ENCODE data around the gene NCEH1. TPM values are rescaled to one million over a fixed set of nuclear protein-coding genes. Genes with fewer than 3 reads are reported as not detected.

Gene NCEH1
- total RNA-seq, 5 donors from 2014 or later (not counting 1 experiment from before 2014, with no cell fraction given), result 2.4 to 3.8 (median 3.5) TPM

- Histone ChIP-seq H3K36me3 (ENCODE audit: control insufficient read depth in 2 of 2, extremely low read depth in 1 of 2, insufficient read depth in 1 of 2, low read length in 1 of 2) (no peaks in the 10 kb centered on the region), H3K27ac (ENCODE audit: low read length) (no peak overlapping the region), H3K4me3 (ENCODE audit: control insufficient read depth in 1 of 2, extremely low read depth in 1 of 2, low read length in 1 of 2) (no peak overlapping the region), H3K4me1 (ENCODE audit: control insufficient read depth in 1 of 2, extremely low read depth in 1 of 2, insufficient read depth in 2 of 2, low read length in 2 of 2) (no peaks in the 10 kb centered on the region), H3K27me3 (replicated peaks in 1 of 2; ENCODE audit: control insufficient read depth in 2 of 2, extremely low read depth in 1 of 2, insufficient read depth in 2 of 2, low read length in 1 of 2) (no peaks in the 10 kb centered on the region), H3K9me3 (no peaks in the 10 kb centered on the region)
- ATAC-seq (replicated peaks in 1 of 4), result no peak
- Mint-ChIP-seq H3K36me3 (peaks cover 3% of the 10 kb centered on the region), H3K9me3 (no peaks in the 10 kb centered on the region), H3K4me1 (peaks cover 2 to 13% (median 3%) of the 10 kb centered on the region in 3 donors), H3K27me3 (no peaks in the 10 kb centered on the region), H3K27ac (no peak overlapping the region), H3K4me3 (no peak overlapping the region)
- ChIA-PET POLR2A (no interaction called here), CTCF (no interaction called here)
- DNase-seq, result peak in 1 of 35 experiments; percentile 1
- WGBS (ENCODE audit: insufficient coverage), result 71% methylated on average over 1 of the region's 6 CpGs
These were observed 12.2 kb downstream of the NCEH1 start for GRCh38 chr3:172698631-172699030.

- Mint-ChIP-seq H3K36me3 (peaks cover 3% of the 10 kb centered on the region), H3K4me3 (no peak overlapping the region), H3K27ac (no peak overlapping the region), H3K4me1 (peaks cover 8 to 21% (median 10%) of the 10 kb centered on the region in 3 donors), H3K27me3 (no peaks in the 10 kb centered on the region), H3K9me3 (no peaks in the 10 kb centered on the region)
- Histone ChIP-seq H3K4me3 (ENCODE audit: control insufficient read depth in 1 of 2, extremely low read depth in 1 of 2, low read length in 1 of 2) (no peak overlapping the region), H3K9me3 (no peaks in the 10 kb centered on the region), H3K27me3 (replicated peaks in 1 of 2; ENCODE audit: control insufficient read depth in 2 of 2, extremely low read depth in 1 of 2, insufficient read depth in 2 of 2, low read length in 1 of 2) (no peaks in the 10 kb centered on the region), H3K36me3 (ENCODE audit: control insufficient read depth in 2 of 2, extremely low read depth in 1 of 2, insufficient read depth in 1 of 2, low read length in 1 of 2) (no peaks in the 10 kb centered on the region), H3K4me1 (ENCODE audit: control insufficient read depth in 1 of 2, extremely low read depth in 1 of 2, insufficient read depth in 2 of 2, low read length in 2 of 2) (peaks cover 0 to 3% of the 10 kb centered on the region in 2 experiments), H3K27ac (ENCODE audit: low read length) (no peak overlapping the region)
- CTCF ChIA-PET, result interaction anchor here in 1 of 2 donors (0.6 to 0.7 kb wide), 2 partner anchors 103 to 366 kb away, joined by 3 to 4 read pairs; no protein-coding TSS in a partner anchor
- WGBS (ENCODE audit: insufficient coverage), result no CpG with 5 or more reads among the region's 1 CpG
- POLR2A ChIA-PET, result interaction anchor here in 1 of 2 donors (0.6 kb wide), 1 partner anchor 36 kb away, joined by 3 read pairs; no protein-coding TSS in a partner anchor
- DNase-seq (no peak), ATAC-seq (replicated peaks in 1 of 4) (no peak)
These were observed 13.3 kb downstream of the NCEH1 start for GRCh38 chr3:172697558-172697957.

DNA sequence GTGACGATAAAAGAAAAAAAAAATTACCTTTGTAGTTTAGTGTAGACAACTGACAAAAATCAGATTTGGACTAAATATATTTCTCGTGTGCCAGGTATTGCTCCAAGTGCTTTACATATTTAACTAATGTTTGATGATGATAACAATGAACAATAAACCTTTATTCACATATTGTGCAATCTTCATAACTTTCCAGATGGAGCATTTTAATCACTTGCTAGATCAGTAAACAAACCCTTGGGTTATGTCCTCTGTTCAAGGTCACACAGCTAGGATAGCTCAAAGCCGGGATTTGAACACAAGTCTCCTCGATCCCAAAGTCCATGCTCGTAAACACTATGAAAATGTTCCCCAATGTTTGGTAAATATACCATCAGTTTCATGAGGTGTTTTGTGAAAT lies 14.5 kb downstream of the NCEH1 start:
- H3K9me3 Mint-ChIP-seq, result no peaks in the 10 kb centered on the region
- POLR2A ChIA-PET, result no interaction called here
- Histone ChIP-seq H3K9me3 (no peaks in the 10 kb centered on the region), H3K27me3 (replicated peaks in 1 of 2; ENCODE audit: control insufficient read depth in 2 of 2, extremely low read depth in 1 of 2, insufficient read depth in 2 of 2, low read length in 1 of 2) (no peaks in the 10 kb centered on the region), H3K27ac (ENCODE audit: low read length) (no peak overlapping the region), H3K4me3 (ENCODE audit: control insufficient read depth in 1 of 2, extremely low read depth in 1 of 2, low read length in 1 of 2) (no peak overlapping the region), H3K36me3 (ENCODE audit: control insufficient read depth in 2 of 2, extremely low read depth in 1 of 2, insufficient read depth in 1 of 2, low read length in 1 of 2) (no peaks in the 10 kb centered on the region), H3K4me1 (ENCODE audit: control insufficient read depth in 1 of 2, extremely low read depth in 1 of 2, insufficient read depth in 2 of 2, low read length in 2 of 2) (peaks cover 0 to 7% of the 10 kb centered on the region in 2 experiments)
- no CpG with 5 or more reads among the region's 5 CpGs for WGBS (ENCODE audit: insufficient coverage)
- CTCF ChIA-PET, result no interaction called here
- H3K27me3 Mint-ChIP-seq, result no peaks in the 10 kb centered on the region
- H3K36me3 Mint-ChIP-seq, result peaks cover 3% of the 10 kb centered on the region
- ATAC-seq (replicated peaks in 1 of 4) (no peak), DNase-seq (no peak)
- H3K27ac Mint-ChIP-seq, result no peak overlapping the region
- peaks cover 11 to 18% (median 12%) of the 10 kb centered on the region in 3 donors for H3K4me1 Mint-ChIP-seq
- no peak overlapping the region for H3K4me3 Mint-ChIP-seq

GRCh38 chr3:172694573-172695246 lies 16.2 kb downstream of the NCEH1 start:
- peaks cover 11 to 18% (median 12%) of the 10 kb centered on the region in 3 donors for H3K4me1 Mint-ChIP-seq

DNA sequence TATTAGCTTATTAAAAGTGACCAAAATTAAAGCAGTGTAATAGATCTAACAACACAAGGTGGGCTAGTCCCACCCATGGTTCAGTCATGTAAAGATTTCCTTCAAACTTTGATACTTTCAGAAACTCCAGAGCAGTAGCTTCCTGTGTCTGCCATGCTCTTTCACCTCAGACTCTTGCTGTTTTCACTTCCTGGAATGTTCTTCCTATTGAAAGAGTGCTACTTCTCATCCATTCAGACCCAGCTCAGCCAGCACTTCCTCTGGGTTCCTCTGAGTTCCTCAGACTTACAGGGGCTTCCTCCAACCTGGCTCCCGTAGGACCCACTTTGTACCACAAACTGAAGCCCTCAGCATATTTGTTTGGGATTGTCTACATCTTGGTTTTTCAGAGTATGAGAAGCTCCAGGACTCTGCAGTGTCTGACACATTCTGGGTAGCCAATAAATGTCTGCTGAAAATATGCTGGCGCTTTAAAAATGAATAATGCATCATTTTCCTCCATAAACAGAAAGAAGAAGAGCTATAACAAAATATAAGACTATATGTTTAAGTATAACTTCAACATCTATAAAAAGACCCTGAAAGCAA lies 18.0 kb downstream of the NCEH1 start:
- ChIA-PET POLR2A (no interaction called here), CTCF (interaction anchor here in 1 of 2 donors (0.6 to 1.5 kb wide), 7 partner anchors 8 to 221 kb away, joined by 3 to 5 read pairs (median 3); partner anchors contain the start of gene NCEH1)
- no peaks in the 10 kb centered on the region for H3K27me3 Mint-ChIP-seq
- peaks cover 0 to 7% of the 10 kb centered on the region in 2 experiments for H3K4me1 ChIP-seq (ENCODE audit: control insufficient read depth in 1 of 2, extremely low read depth in 1 of 2, insufficient read depth in 2 of 2, low read length in 2 of 2)
- no peaks in the 10 kb centered on the region for H3K36me3 ChIP-seq (ENCODE audit: control insufficient read depth in 2 of 2, extremely low read depth in 1 of 2, insufficient read depth in 1 of 2, low read length in 1 of 2)
- H3K4me1 Mint-ChIP-seq, result peaks cover 9 to 12% (median 10%) of the 10 kb centered on the region in 3 donors
- ATAC-seq (replicated peaks in 1 of 4) (no peak), DNase-seq (no peak)
- no peaks in the 10 kb centered on the region for H3K27me3 ChIP-seq (replicated peaks in 1 of 2; ENCODE audit: control insufficient read depth in 2 of 2, extremely low read depth in 1 of 2, insufficient read depth in 2 of 2, low read length in 1 of 2)
- H3K9me3 Mint-ChIP-seq, result no peaks in the 10 kb centered on the region
- WGBS (ENCODE audit: insufficient coverage), result no CpG with 5 or more reads among the region's 2 CpGs
- H3K36me3 Mint-ChIP-seq, result peaks cover 3% of the 10 kb centered on the region
- H3K4me3 ChIP-seq (ENCODE audit: control insufficient read depth in 1 of 2, extremely low read depth in 1 of 2, low read length in 1 of 2), result no peak overlapping the region
- H3K4me3 Mint-ChIP-seq, result no peak overlapping the region
- H3K27ac Mint-ChIP-seq, result peak overlapping the region; percentile 8 to 25
- no peak overlapping the region for H3K27ac ChIP-seq (ENCODE audit: low read length)
- H3K9me3 ChIP-seq, result no peaks in the 10 kb centered on the region

More at GRCh38 chr3:172694573-172695246, 16.2 kb downstream of the NCEH1 start:
- WGBS (ENCODE audit: insufficient coverage), result 100% methylated on average over 3 of the region's 4 CpGs
- H3K27ac Mint-ChIP-seq, result no peak overlapping the region
- no peak overlapping the region for H3K4me3 Mint-ChIP-seq
- H3K4me1 ChIP-seq (ENCODE audit: control insufficient read depth in 1 of 2, extremely low read depth in 1 of 2, insufficient read depth in 2 of 2, low read length in 2 of 2), result peaks cover 0 to 7% of the 10 kb centered on the region in 2 experiments
- H3K36me3 Mint-ChIP-seq, result peaks cover 3% of the 10 kb centered on the region
- CTCF ChIA-PET, result no interaction called here
- no peaks in the 10 kb centered on the region for H3K27me3 ChIP-seq (replicated peaks in 1 of 2; ENCODE audit: control insufficient read depth in 2 of 2, extremely low read depth in 1 of 2, insufficient read depth in 2 of 2, low read length in 1 of 2)
- H3K27ac ChIP-seq (ENCODE audit: low read length), result no peak overlapping the region
- ATAC-seq (replicated peaks in 1 of 4), result no peak
- no peaks in the 10 kb centered on the region for H3K9me3 ChIP-seq
- no peak for DNase-seq
- no peak overlapping the region for H3K4me3 ChIP-seq (ENCODE audit: control insufficient read depth in 1 of 2, extremely low read depth in 1 of 2, low read length in 1 of 2)
- no peaks in the 10 kb centered on the region for H3K9me3 Mint-ChIP-seq
- H3K36me3 ChIP-seq (ENCODE audit: control insufficient read depth in 2 of 2, extremely low read depth in 1 of 2, insufficient read depth in 1 of 2, low read length in 1 of 2), result no peaks in the 10 kb centered on the region
- H3K27me3 Mint-ChIP-seq, result no peaks in the 10 kb centered on the region
- POLR2A ChIA-PET, result no interaction called here

DNA sequence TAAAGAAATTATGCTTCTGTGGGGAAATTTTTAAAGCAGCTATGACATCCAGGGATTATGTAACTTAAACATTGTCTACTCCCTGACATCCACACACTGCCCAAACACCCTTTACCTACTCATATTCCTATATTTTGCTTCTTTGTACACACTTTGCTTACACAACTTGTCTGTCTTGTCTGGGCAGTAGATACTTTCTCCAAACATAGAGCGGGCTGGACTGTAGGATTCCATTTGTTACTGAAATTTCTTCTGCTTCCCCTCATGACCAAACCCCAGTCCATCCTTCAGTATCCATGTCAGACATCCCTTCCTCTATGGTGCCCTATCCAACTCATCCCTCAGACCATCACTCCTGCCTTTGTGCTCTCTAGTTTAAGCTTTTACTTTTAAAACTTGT lies 19.9 kb downstream of the NCEH1 start:
- H3K27me3 Mint-ChIP-seq, result no peaks in the 10 kb centered on the region
- H3K27ac Mint-ChIP-seq, result no peak overlapping the region
- ATAC-seq (replicated peaks in 1 of 4) (no peak), DNase-seq (no peak)
- no peak overlapping the region for H3K27ac ChIP-seq (ENCODE audit: low read length)
- H3K9me3 ChIP-seq, result no peaks in the 10 kb centered on the region
- POLR2A ChIA-PET, result no interaction called here
- H3K4me3 ChIP-seq (ENCODE audit: control insufficient read depth in 1 of 2, extremely low read depth in 1 of 2, low read length in 1 of 2), result no peak overlapping the region
- 100% methylated on average over 1 of the region's 1 CpG for WGBS (ENCODE audit: insufficient coverage)
- H3K27me3 ChIP-seq (replicated peaks in 1 of 2; ENCODE audit: control insufficient read depth in 2 of 2, extremely low read depth in 1 of 2, insufficient read depth in 2 of 2, low read length in 1 of 2), result no peaks in the 10 kb centered on the region
- H3K4me1 Mint-ChIP-seq, result peaks cover 9 to 12% (median 10%) of the 10 kb centered on the region in 3 donors
- H3K36me3 Mint-ChIP-seq, result peaks cover 3% of the 10 kb centered on the region
- CTCF ChIA-PET, result no interaction called here
- no peaks in the 10 kb centered on the region for H3K36me3 ChIP-seq (ENCODE audit: control insufficient read depth in 2 of 2, extremely low read depth in 1 of 2, insufficient read depth in 1 of 2, low read length in 1 of 2)
- H3K4me1 ChIP-seq (ENCODE audit: control insufficient read depth in 1 of 2, extremely low read depth in 1 of 2, insufficient read depth in 2 of 2, low read length in 2 of 2), result peaks cover 0 to 7% of the 10 kb centered on the region in 2 experiments
- no peaks in the 10 kb centered on the region for H3K9me3 Mint-ChIP-seq
- no peak overlapping the region for H3K4me3 Mint-ChIP-seq
